Mesenchymal stem cell (in vitro differentiated cells and primary cell): ENCODE data around the gene DNASE1L1.

Experiments used
- DNase-seq: peaks from one replicate; pipeline ENCODE4 v3.0.0-alpha.2; 2013
- H2AFZ ChIP-seq: one replicate; pipeline ENCODE4 v1.6.1; 2013; ENCODE audit warnings: low read depth, mild to moderate bottlenecking, control low read depth, inconsistent platforms, low read length, moderate library complexity
- H2AK5ac ChIP-seq: 2 replicates; pipeline ENCODE4 v1.6.1; 2013; ENCODE audit warnings: low read length, moderate library complexity, mild to moderate bottlenecking, inconsistent platforms; ENCODE audit not compliant: severe bottlenecking
- H2BK120ac ChIP-seq: one replicate; pipeline ENCODE4 v1.6.1; 2013; ENCODE audit warnings: low read depth, mild to moderate bottlenecking, inconsistent platforms, low read length, moderate library complexity
- H2BK12ac ChIP-seq, 2 experiments: one replicate each; pipeline ENCODE4 v1.6.1; 2013; ENCODE audit warnings: inconsistent platforms in 2 of 2, low read length in 2 of 2, mild to moderate bottlenecking in 2 of 2, moderate library complexity in 2 of 2, control low read depth in 1 of 2
- H2BK15ac ChIP-seq: one replicate; pipeline ENCODE4 v1.6.1; 2013; ENCODE audit warnings: mild to moderate bottlenecking, low read depth, inconsistent platforms; ENCODE audit not compliant: poor library complexity, severe bottlenecking
- H2BK5ac ChIP-seq: 2 replicates; pipeline ENCODE4 v1.6.1; 2013; ENCODE audit warnings: low read depth, mild to moderate bottlenecking, low read length, control low read depth, inconsistent platforms; ENCODE audit not compliant: poor library complexity, severe bottlenecking
- H3K14ac ChIP-seq, 2 experiments: one replicate each; pipeline ENCODE4 v1.6.1; 2013; ENCODE audit warnings: inconsistent platforms in 2 of 2, low read length in 2 of 2, control low read depth in 1 of 2, mild to moderate bottlenecking in 1 of 2, moderate library complexity in 1 of 2
- H3K18ac ChIP-seq, 2 experiments: one replicate each; pipeline ENCODE4 v1.6.1; 2013; ENCODE audit warnings: inconsistent platforms in 2 of 2, low read length in 2 of 2, control low read depth in 1 of 2, low read depth in 1 of 2, mild to moderate bottlenecking in 1 of 2
- H3K23ac ChIP-seq, 2 experiments: one replicate each; pipeline ENCODE4 v1.6.1; 2013; ENCODE audit warnings: inconsistent platforms in 2 of 2, low read length in 2 of 2, mild to moderate bottlenecking in 2 of 2, moderate library complexity in 2 of 2, control low read depth in 1 of 2
- H3K27ac ChIP-seq: 2 replicates; pipeline ENCODE4 v1.5.1; 2013; ENCODE audit warnings: mild to moderate bottlenecking, moderate library complexity, low read length, control low read depth, inconsistent platforms; ENCODE audit not compliant: poor library complexity, severe bottlenecking
- H3K27me3 ChIP-seq, 2 experiments: 2 replicates each; pipeline versions ENCODE4 v1.6.1 to v1.7.0; 2013; ENCODE audit warnings: low read length in 2 of 2, mild to moderate bottlenecking in 2 of 2, moderate library complexity in 2 of 2, control low read depth in 1 of 2, inconsistent platforms in 1 of 2; ENCODE audit not compliant: control insufficient read depth in 1 of 2, insufficient read depth in 1 of 2
- H3K36me3 ChIP-seq, 2 experiments: 2 replicates each; pipeline versions ENCODE4 v1.6.1 to v1.7.0; 2013; ENCODE audit warnings: low read length in 2 of 2, control low read depth in 1 of 2, inconsistent platforms in 1 of 2, low read depth in 1 of 2, mild to moderate bottlenecking in 1 of 2; ENCODE audit not compliant: insufficient read depth in 2 of 2, control insufficient read depth in 1 of 2
- H3K4ac ChIP-seq, 2 experiments: one replicate each; pipeline ENCODE4 v1.6.1; 2013; ENCODE audit warnings: inconsistent platforms in 2 of 2, low read length in 2 of 2, mild to moderate bottlenecking in 2 of 2, moderate library complexity in 2 of 2, control low read depth in 1 of 2, low read depth in 1 of 2
- H3K4me1 ChIP-seq: 2 replicates; pipeline ENCODE4 v1.6.1; 2013; ENCODE audit warnings: low read depth, low read length, control low read depth; ENCODE audit not compliant: control insufficient read depth, insufficient read depth
- H3K4me2 ChIP-seq: 2 replicates; pipeline ENCODE4 v1.6.1; 2013; ENCODE audit warnings: low read length, mild to moderate bottlenecking, inconsistent platforms; ENCODE audit not compliant: poor library complexity, severe bottlenecking
- H3K4me3 ChIP-seq, 2 experiments: 2 replicates each; pipeline versions ENCODE4 v1.5.1 to v1.7.0; 2013; ENCODE audit warnings: low read length in 2 of 2, mild to moderate bottlenecking in 2 of 2, control low read depth in 1 of 2, low read depth in 1 of 2; ENCODE audit not compliant: insufficient read depth in 1 of 2
- H3K79me1 ChIP-seq: replicated peaks from 2 replicates; pipeline ENCODE4 v1.6.1; 2013; ENCODE audit warnings: mild to moderate bottlenecking, control low read depth, low read length, inconsistent platforms; ENCODE audit not compliant: poor library complexity, severe bottlenecking
- H3K9ac ChIP-seq: 2 replicates; pipeline ENCODE4 v1.7.0; 2013; ENCODE audit warnings: mild to moderate bottlenecking, low read length, moderate library complexity
- H3K9me3 ChIP-seq: 2 replicates; pipeline ENCODE4 v1.7.0; 2013; ENCODE audit warnings: mild to moderate bottlenecking, low read length; ENCODE audit not compliant: control insufficient read depth
- H4K8ac ChIP-seq: one replicate; pipeline ENCODE4 v1.6.1; 2013; ENCODE audit warnings: inconsistent platforms, mild to moderate bottlenecking, low read length, moderate library complexity
- H4K91ac ChIP-seq: one replicate; pipeline ENCODE4 v1.6.1; 2013; ENCODE audit warnings: mild to moderate bottlenecking, low read length, inconsistent platforms
- WGBS: methylation state at CpG from one replicate; pipeline ENCODE4 v1.1.7; 2013; ENCODE audit warnings: mixed read lengths; 5-methylcytosine and 5-hydroxymethylcytosine counted together

The DNASE1L1 gene

GRCh38 chrX:154452823-154453222, 43.8 kb upstream of the DNASE1L1 start:
- Histone ChIP-seq H3K4me2 (no peak overlapping the region), H4K91ac (no peak overlapping the region), H3K9me3 (no peaks in the 10 kb centered on the region), H3K36me3 (peaks cover 47 to 50% of the 10 kb centered on the region in 2 experiments), H3K18ac (no peak overlapping the region), H2BK12ac (no peak overlapping the region), H2BK15ac (no peak overlapping the region), H3K79me1 (peaks cover 14% of the 10 kb centered on the region), H3K9ac (no peak overlapping the region), H2BK5ac (no peak overlapping the region), H3K4me1 (peaks cover 3% of the 10 kb centered on the region), H4K8ac (no peak overlapping the region), H2AK5ac (no peak overlapping the region), H3K4me3 (no peak overlapping the region), H3K27me3 (no peaks in the 10 kb centered on the region), H3K27ac (no peak overlapping the region), H2AFZ (no peak overlapping the region), H3K23ac (no peak overlapping the region), H3K4ac (no peak overlapping the region), H2BK120ac (no peak overlapping the region), H3K14ac (no peak overlapping the region)
- WGBS: 99% methylated on average over 5 of the region's 9 CpGs
- no peak for DNase-seq

DNA sequence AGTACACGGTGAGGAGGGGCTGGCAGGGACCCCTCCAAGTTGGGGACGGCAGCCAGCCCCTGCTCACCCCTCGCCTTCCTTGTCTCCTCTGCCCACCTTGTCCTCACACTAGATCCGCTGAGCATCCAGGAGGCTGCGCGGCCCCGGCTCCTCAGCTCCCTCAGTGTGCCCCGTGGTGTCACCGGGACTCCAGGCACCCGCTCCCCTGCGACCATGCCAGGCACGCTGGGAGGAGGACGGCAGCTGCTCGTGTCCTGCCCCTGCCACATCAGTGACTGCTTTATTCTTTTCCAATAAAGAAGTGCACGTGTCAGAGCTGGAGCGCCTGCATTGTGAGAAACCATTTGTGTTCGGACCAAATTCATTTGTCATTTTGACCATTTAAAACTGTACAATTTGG, 41.3 kb upstream of the DNASE1L1 start:
- H2BK15ac ChIP-seq: no peak overlapping the region
- H3K9ac ChIP-seq: no peak overlapping the region
- WGBS: 97% methylated on average over 16 of the region's 17 CpGs
- H3K79me1 ChIP-seq: peaks cover 22% of the 10 kb centered on the region
- no peak overlapping the region for H3K4me3 ChIP-seq
- no peak overlapping the region for H3K14ac ChIP-seq
- no peak overlapping the region for H3K23ac ChIP-seq
- H2BK12ac ChIP-seq: no peak overlapping the region
- no peak overlapping the region for H2AK5ac ChIP-seq
- H3K4ac ChIP-seq: no peak overlapping the region
- H3K4me1 ChIP-seq: peaks cover 17% of the 10 kb centered on the region
- H2BK120ac ChIP-seq: no peak overlapping the region
- no peak overlapping the region for H3K18ac ChIP-seq
- no peak overlapping the region for H3K27ac ChIP-seq
- no peaks in the 10 kb centered on the region for H3K9me3 ChIP-seq
- peaks cover 72 to 73% of the 10 kb centered on the region in 2 experiments for H3K36me3 ChIP-seq
- DNase-seq: no peak
- H4K8ac ChIP-seq: no peak overlapping the region
- no peak overlapping the region for H4K91ac ChIP-seq
- H2AFZ ChIP-seq: no peak overlapping the region
- no peak overlapping the region for H2BK5ac ChIP-seq
- H3K27me3 ChIP-seq: no peaks in the 10 kb centered on the region
- H3K4me2 ChIP-seq: no peak overlapping the region

GRCh38 chrX:154449618-154450017, 40.6 kb upstream of the DNASE1L1 start:
- H2BK5ac ChIP-seq: no peak overlapping the region
- no peak overlapping the region for H3K18ac ChIP-seq
- H2BK120ac ChIP-seq: no peak overlapping the region
- WGBS: 95% methylated on average over 16 of the region's 18 CpGs
- peaks cover 73 to 74% of the 10 kb centered on the region in 2 experiments for H3K36me3 ChIP-seq
- H4K91ac ChIP-seq: no peak overlapping the region
- no peak overlapping the region for H2AFZ ChIP-seq
- H2BK15ac ChIP-seq: no peak overlapping the region
- H2AK5ac ChIP-seq: no peak overlapping the region
- H3K23ac ChIP-seq: no peak overlapping the region
- no peak overlapping the region for H3K27ac ChIP-seq
- no peaks in the 10 kb centered on the region for H3K27me3 ChIP-seq
- H3K4ac ChIP-seq: no peak overlapping the region
- H2BK12ac ChIP-seq: no peak overlapping the region
- H3K9ac ChIP-seq: no peak overlapping the region
- no peak overlapping the region for H3K4me2 ChIP-seq
- no peaks in the 10 kb centered on the region for H3K9me3 ChIP-seq
- H3K4me3 ChIP-seq: no peak overlapping the region
- no peak for DNase-seq
- H3K79me1 ChIP-seq: peaks cover 22% of the 10 kb centered on the region
- peaks cover 24% of the 10 kb centered on the region for H3K4me1 ChIP-seq
- no peak overlapping the region for H4K8ac ChIP-seq
- H3K14ac ChIP-seq: no peak overlapping the region

- H2AK5ac ChIP-seq: no peak overlapping the region
- no peaks in the 10 kb centered on the region for H3K27me3 ChIP-seq
- H3K4me2 ChIP-seq: no peak overlapping the region
- H3K27ac ChIP-seq: no peak overlapping the region
- no peak for DNase-seq
- H4K91ac ChIP-seq: no peak overlapping the region
- WGBS: 95% methylated on average over 14 of the region's 14 CpGs
- peaks cover 68 to 74% of the 10 kb centered on the region in 2 experiments for H3K36me3 ChIP-seq
- H3K4ac ChIP-seq: no peak overlapping the region
- no peak overlapping the region for H4K8ac ChIP-seq
- no peak overlapping the region for H2BK5ac ChIP-seq
- H3K79me1 ChIP-seq: peaks cover 22% of the 10 kb centered on the region
- H3K9ac ChIP-seq: no peak overlapping the region
- H3K4me1 ChIP-seq: peaks cover 26% of the 10 kb centered on the region
- no peak overlapping the region for H3K4me3 ChIP-seq
- H2BK12ac ChIP-seq: no peak overlapping the region
- H2BK120ac ChIP-seq: no peak overlapping the region
- no peaks in the 10 kb centered on the region for H3K9me3 ChIP-seq
- H2BK15ac ChIP-seq: no peak overlapping the region
- H3K14ac ChIP-seq: no peak overlapping the region
- H3K23ac ChIP-seq: no peak overlapping the region
- no peak overlapping the region for H2AFZ ChIP-seq
- H3K18ac ChIP-seq: peak overlapping the region in 1 of 2 experiments; percentile 33
Measured at GRCh38 chrX:154448484-154448883, 39.4 kb upstream of the DNASE1L1 start.
